ENCODE measurements around the gene XIRP1. TPM values are rescaled to one million over a fixed set of nuclear protein-coding genes. Genes with fewer than 3 reads are reported as not detected.

XIRP1 gene
- total and polyA plus RNA-seq, 4 donors, result 0.01 TPM; not detected in 3

- Histone ChIP-seq H3K27me3 (ENCODE audit: control insufficient read depth in 4 of 4, insufficient read depth in 4 of 4, low read length in 3 of 4) (no peaks in the 10 kb centered on the region), H3K36me3 (ENCODE audit: control insufficient read depth in 4 of 4, insufficient read depth in 3 of 4, low read depth in 1 of 4, low read length in 3 of 4) (peaks cover 22 to 57% (median 49%) of the 10 kb centered on the region in 4 donors), H3K4me3 (ENCODE audit: low read depth in 1 of 3, low read length in 3 of 3) (no peak overlapping the region), H3K9ac (ENCODE audit: low read depth in 1 of 2, low read length in 2 of 2) (no peak overlapping the region), H3K27ac (ENCODE audit: low read depth in 1 of 2, low read length in 2 of 2) (peak overlapping the region in 1 of 2 donors; percentile 10), H3K4me1 (ENCODE audit: control insufficient read depth in 4 of 4, insufficient read depth in 4 of 4, low read length in 3 of 4) (peaks cover 17 to 47% (median 35%) of the 10 kb centered on the region in 4 donors), H3K9me3 (ENCODE audit: control insufficient read depth in 4 of 4, low read length in 3 of 4) (no peaks in the 10 kb centered on the region)
- whole genome bisulfite sequencing, result 82% methylated on average over 14 of the region's 14 CpGs
- no peak for DNase-seq (ENCODE audit: low spot score)
- TF ChIP-seq FOXA1 (IDR thresholded peaks at IDR 0.05), result no peak
- TF ChIP-seq REST (IDR thresholded peaks at IDR 0.05), result no peak
- no peak for TF ChIP-seq RXRA (IDR thresholded peaks at IDR 0.05)
- TF ChIP-seq GABPA (IDR thresholded peaks at IDR 0.05 in 1 of 2, conservative IDR thresholded peaks at IDR 0.05 in 1 of 2), result no peak
- TF ChIP-seq, protein P1, sequence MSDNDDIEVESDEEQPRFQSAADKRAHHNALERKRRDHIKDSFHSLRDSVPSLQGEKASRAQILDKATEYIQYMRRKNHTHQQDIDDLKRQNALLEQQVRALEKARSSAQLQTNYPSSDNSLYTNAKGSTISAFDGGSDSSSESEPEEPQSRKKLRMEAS (IDR thresholded peaks at IDR 0.05), result no peak
- TF ChIP-seq RAD21 (IDR thresholded peaks at IDR 0.05), result no peak
- no peak for TF ChIP-seq NR2F2 (IDR thresholded peaks at IDR 0.05)
Observed at GRCh38 chr3:39143051-39143885, 49.1 kb downstream of the XIRP1 start.

GRCh38 chr3:39142067-39142466, 50.3 kb downstream of the XIRP1 start:
- H3K4me1 ChIP-seq (ENCODE audit: control insufficient read depth in 4 of 4, insufficient read depth in 4 of 4, low read length in 3 of 4), result peaks cover 8 to 35% (median 28%) of the 10 kb centered on the region in 4 donors
- DNase-seq (ENCODE audit: low spot score), result no peak
- 56% methylated on average over 5 of the region's 5 CpGs for WGBS
- no peak overlapping the region for H3K9ac ChIP-seq (ENCODE audit: low read depth in 1 of 2, low read length in 2 of 2)
- no peak overlapping the region for H3K4me3 ChIP-seq (ENCODE audit: low read depth in 1 of 3, low read length in 3 of 3)
- H3K36me3 ChIP-seq (ENCODE audit: control insufficient read depth in 4 of 4, insufficient read depth in 3 of 4, low read depth in 1 of 4, low read length in 3 of 4), result peaks cover 22 to 57% (median 49%) of the 10 kb centered on the region in 4 donors
- H3K9me3 ChIP-seq (ENCODE audit: control insufficient read depth in 4 of 4, low read length in 3 of 4), result no peaks in the 10 kb centered on the region
- peak; percentile 87 for TF ChIP-seq NR2F2 (IDR thresholded peaks at IDR 0.05)
- no peak for TF ChIP-seq JUND (IDR thresholded peaks at IDR 0.05)
- TF ChIP-seq GABPA (IDR thresholded peaks at IDR 0.05 in 1 of 2, conservative IDR thresholded peaks at IDR 0.05 in 1 of 2), result no peak
- H3K27me3 ChIP-seq (ENCODE audit: control insufficient read depth in 4 of 4, insufficient read depth in 4 of 4, low read length in 3 of 4), result no peaks in the 10 kb centered on the region
- H3K27ac ChIP-seq (ENCODE audit: low read depth in 1 of 2, low read length in 2 of 2), result peak overlapping the region; percentile 31 to 42

DNA sequence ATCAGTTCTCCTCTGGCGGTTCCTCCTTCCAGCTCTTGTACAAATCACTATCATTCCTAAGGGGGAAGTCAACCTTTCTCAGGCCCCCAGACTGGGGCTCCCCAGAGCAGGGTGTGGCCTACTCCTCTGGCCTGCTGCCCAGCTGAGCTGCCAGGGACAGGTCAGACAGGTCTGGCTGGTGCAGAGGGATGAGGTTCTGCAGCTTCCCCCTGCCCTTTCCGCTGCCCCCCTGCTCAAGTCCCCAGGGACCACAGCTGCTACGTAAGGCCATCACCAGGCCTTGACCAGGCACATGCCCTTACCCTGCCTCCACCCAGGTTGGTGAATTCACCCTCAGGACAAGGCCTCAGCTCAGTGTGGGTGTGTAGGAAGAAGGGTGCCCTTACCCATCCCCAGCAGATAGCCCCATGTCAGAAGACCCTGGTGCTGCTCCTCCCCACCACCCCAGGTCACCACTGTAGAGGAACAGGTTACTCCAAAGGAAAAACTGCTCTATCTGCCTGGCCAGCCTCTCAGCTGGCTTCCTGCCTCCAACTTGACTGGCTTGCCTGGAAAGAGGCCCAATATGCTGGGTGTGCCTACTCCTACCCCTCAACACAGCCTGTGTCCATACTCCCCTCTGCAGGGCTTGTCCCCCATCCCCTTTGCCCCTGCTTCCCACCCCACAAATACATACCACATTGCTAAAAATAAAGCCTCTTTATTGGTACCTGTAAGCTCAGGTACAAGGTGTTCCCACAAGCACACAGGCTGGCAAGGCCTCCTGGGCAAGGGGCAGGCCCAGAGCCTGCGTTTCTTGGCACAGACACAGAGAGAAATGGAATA, 51.0 kb downstream of the XIRP1 start:
- H3K9ac ChIP-seq (ENCODE audit: low read depth in 1 of 2, low read length in 2 of 2), result no peak overlapping the region
- no peaks in the 10 kb centered on the region for H3K27me3 ChIP-seq (ENCODE audit: control insufficient read depth in 4 of 4, insufficient read depth in 4 of 4, low read length in 3 of 4)
- H3K27ac ChIP-seq (ENCODE audit: low read depth in 1 of 2, low read length in 2 of 2), result peak overlapping the region; percentile 9 to 31
- TF ChIP-seq HNF4G (IDR thresholded peaks at IDR 0.05), result no peak
- TF ChIP-seq SP1 (IDR thresholded peaks at IDR 0.05), result peak; percentile 41
- no peak overlapping the region for H3K4me3 ChIP-seq (ENCODE audit: low read depth in 1 of 3, low read length in 3 of 3)
- no peak for DNase-seq (ENCODE audit: low spot score)
- 59% methylated on average over 4 of the region's 4 CpGs for WGBS
- peaks cover 22 to 55% (median 46%) of the 10 kb centered on the region in 4 donors for H3K36me3 ChIP-seq (ENCODE audit: control insufficient read depth in 4 of 4, insufficient read depth in 3 of 4, low read depth in 1 of 4, low read length in 3 of 4)
- H3K4me1 ChIP-seq (ENCODE audit: control insufficient read depth in 4 of 4, insufficient read depth in 4 of 4, low read length in 3 of 4), result peaks cover 5 to 28% (median 22%) of the 10 kb centered on the region in 4 donors
- no peaks in the 10 kb centered on the region for H3K9me3 ChIP-seq (ENCODE audit: control insufficient read depth in 4 of 4, low read length in 3 of 4)
